GM23338 (cell line): ENCODE measurements around the gene PNPLA2. TPM values are rescaled to one million over a fixed set of nuclear protein-coding genes. Genes with fewer than 3 reads are reported as not detected.

ENCODE experiments used
- ATAC-seq: fragments of 200-7000 bp; cut with Tn5 transposase; 3 replicates; pipeline ENCODE4 v1.9.1; 2020
- DNase-seq: peaks from one replicate; pipeline ENCODE4 v3.0.0-alpha.2; 2015; ENCODE audit warnings: low spot score
- H2AFZ ChIP-seq: fragments of 200-600 bp; sonication (generic); 2 replicates; pipeline ENCODE4 v1.8.0; 2016; ENCODE audit warnings: antibody characterized with exemption, mild to moderate bottlenecking, moderate library complexity
- H3F3A ChIP-seq: fragments of 200-600 bp; sonication (generic); replicated peaks from 2 replicates; pipeline ENCODE4 v1.8.0; 2017; ENCODE audit warnings: antibody characterized with exemption, mixed run types, low read depth
- H3K27ac ChIP-seq: fragments of 200-600 bp; sonication (generic); 2 replicates; pipeline ENCODE4 v1.6.1; 2016; ENCODE audit warnings: low read depth
- H3K27me3 ChIP-seq: fragments of 200-600 bp; sonication (generic); 2 replicates; pipeline ENCODE4 v1.8.0; 2016; ENCODE audit warnings: mild to moderate bottlenecking, mixed run types, moderate library complexity; ENCODE audit not compliant: insufficient read depth
- H3K36me3 ChIP-seq: fragments of 200-600 bp; sonication (generic); 2 replicates; pipeline ENCODE4 v1.8.0; 2016; ENCODE audit warnings: mild to moderate bottlenecking; ENCODE audit not compliant: insufficient read depth
- H3K4me1 ChIP-seq: fragments of 200-600 bp; sonication (generic); 2 replicates; pipeline ENCODE4 v1.8.0; 2016; ENCODE audit warnings: mild to moderate bottlenecking, moderate library complexity; ENCODE audit not compliant: insufficient read depth
- H3K4me2 ChIP-seq: fragments of 200-600 bp; sonication (generic); 2 replicates; pipeline ENCODE4 v1.7.1; 2017; ENCODE audit warnings: mixed run types
- H3K4me3 ChIP-seq: fragments of 200-600 bp; sonication (generic); 2 replicates; pipeline ENCODE4 v1.6.1; 2016; ENCODE audit warnings: mixed run types
- H3K79me2 ChIP-seq: fragments of 200-600 bp; sonication (generic); replicated peaks from 2 replicates; pipeline ENCODE4 v1.8.0; 2017; ENCODE audit warnings: mild to moderate bottlenecking; ENCODE audit not compliant: insufficient read depth
- H3K9me2 ChIP-seq: fragments of 200-600 bp; sonication (generic); 2 replicates; pipeline ENCODE4 v1.8.0; 2017; ENCODE audit not compliant: insufficient read depth
- H4K20me1 ChIP-seq: fragments of 200-600 bp; sonication (generic); replicated peaks from 2 replicates; pipeline ENCODE4 v1.8.0; 2017; ENCODE audit warnings: mild to moderate bottlenecking; ENCODE audit not compliant: insufficient read depth
- H3K27ac Mint-ChIP-seq: 2 replicates; pipeline ENCODE4 v1.8.0; 2020; ENCODE audit warnings: inconsistent platforms, mild to moderate bottlenecking, moderate library complexity, mixed read lengths
- H3K27me3 Mint-ChIP-seq: 3 replicates; pipeline ENCODE4 v1.8.0; 2022; ENCODE audit warnings: low read depth, mild to moderate bottlenecking, moderate library complexity, mixed read lengths, inconsistent platforms; ENCODE audit not compliant: insufficient read depth, poor library complexity
- H3K36me3 Mint-ChIP-seq: 3 replicates; pipeline ENCODE4 v1.8.0; 2021; ENCODE audit warnings: low read depth, mild to moderate bottlenecking, inconsistent platforms, moderate library complexity, mixed read lengths
- H3K4me1 Mint-ChIP-seq: 3 replicates; pipeline ENCODE4 v1.8.0; 2020; ENCODE audit warnings: mild to moderate bottlenecking, inconsistent platforms, mixed read lengths
- H3K4me3 Mint-ChIP-seq: 3 replicates; pipeline ENCODE4 v1.8.0; 2021; ENCODE audit warnings: moderate library complexity, mild to moderate bottlenecking, inconsistent platforms, mixed read lengths
- H3K9me3 Mint-ChIP-seq: 3 replicates; pipeline ENCODE4 v1.8.0; 2020; ENCODE audit warnings: moderate library complexity, mild to moderate bottlenecking, inconsistent platforms, mixed read lengths
- CREB1 ChIP-seq: fragments of 250-450 bp; sonication (Bioruptor Pico); IDR thresholded peaks from 2 replicates; pipeline ENCODE4 v1.5.0; 2020; ENCODE audit warnings: low read depth, mild to moderate bottlenecking, moderate library complexity
- EZH2 ChIP-seq: fragments of 200-600 bp; sonication (generic); IDR thresholded peaks from one replicate; pipeline ENCODE4 v1.8.0; 2017; ENCODE audit warnings: antibody characterized with exemption, mild to moderate bottlenecking, low read depth; ENCODE audit not compliant: unreplicated experiment
- EZH2phosphoT487 ChIP-seq: fragments of 200-600 bp; sonication (generic); IDR thresholded peaks from one replicate; pipeline ENCODE4 v1.8.1; 2018; ENCODE audit warnings: antibody characterized with exemption; ENCODE audit not compliant: unreplicated experiment
- JUNB ChIP-seq: IDR thresholded peaks from one replicate; pipeline ENCODE4 v1.6.1; 2016; ENCODE audit warnings: antibody characterized with exemption; ENCODE audit not compliant: unreplicated experiment
- NANOG ChIP-seq: IDR thresholded peaks from 2 replicates; pipeline ENCODE4 v1.6.1; 2016; ENCODE audit warnings: antibody characterized with exemption, borderline replicate concordance
- POLR2AphosphoS5 ChIP-seq: IDR thresholded peaks from 2 replicates; pipeline ENCODE4 v1.6.1; 2016; ENCODE audit warnings: antibody characterized with exemption, low read depth
- STAT1 ChIP-seq: IDR thresholded peaks from one replicate; pipeline ENCODE4 v1.6.1; 2016; ENCODE audit warnings: antibody characterized with exemption; ENCODE audit not compliant: unreplicated experiment
- ZNF114 ChIP-seq: fragments of 250-450 bp; sonication (Bioruptor Pico); IDR thresholded peaks from 2 replicates; pipeline ENCODE4 v1.5.0; 2020; ENCODE audit warnings: mild to moderate bottlenecking, moderate library complexity
- ZNF331 ChIP-seq: fragments of 250-450 bp; sonication (Bioruptor Pico); IDR thresholded peaks from 2 replicates; pipeline ENCODE4 v1.5.0; 2020; ENCODE audit warnings: low read depth, mild to moderate bottlenecking, moderate library complexity
- polyA plus RNA-seq: library from polyadenylated mRNA; unstranded; fragments of >200 nt; fragmentation: Nextera tagmentation; extraction: Ambion mirVana; gene quantifications from 2 replicates; pipeline ENCODE4 v1.2.1, GENCODE V29; 2016
- total RNA-seq: library from RNA; depleted of rRNA; stranded (reverse); fragments of >200 nt; shearing (Covaris generic); gene quantifications from 2 replicates; pipeline ENCODE4 v1.2.3, GENCODE V29; 2014
- TF ChIP-seq, protein P1 (sequence below): IDR thresholded peaks from 2 replicates; pipeline ENCODE4 v1.6.1; 2016; ENCODE audit warnings: antibody characterized with exemption
- TF ChIP-seq, protein P2 (sequence below): IDR thresholded peaks from one replicate; pipeline ENCODE4 v1.6.1; 2018; ENCODE audit warnings: antibody characterized with exemption; ENCODE audit not compliant: unreplicated experiment
- TF ChIP-seq, protein P3 (sequence below), 2 experiments: fragments of 200-600 bp in 1 of 2; sonication (generic) in 1 of 2; conservative IDR thresholded peaks; 2 replicates each; pipeline versions ENCODE4 v1.5.1 to v1.6.1; 2016 to 2017; ENCODE audit warnings: antibody characterized with exemption in 2 of 2, low read depth in 2 of 2, mild to moderate bottlenecking in 2 of 2, moderate library complexity in 1 of 2

Gene PNPLA2
- total and polyA plus RNA-seq, 2 experiments from 2014 or later: 31.1 to 45.6 TPM

DNA sequence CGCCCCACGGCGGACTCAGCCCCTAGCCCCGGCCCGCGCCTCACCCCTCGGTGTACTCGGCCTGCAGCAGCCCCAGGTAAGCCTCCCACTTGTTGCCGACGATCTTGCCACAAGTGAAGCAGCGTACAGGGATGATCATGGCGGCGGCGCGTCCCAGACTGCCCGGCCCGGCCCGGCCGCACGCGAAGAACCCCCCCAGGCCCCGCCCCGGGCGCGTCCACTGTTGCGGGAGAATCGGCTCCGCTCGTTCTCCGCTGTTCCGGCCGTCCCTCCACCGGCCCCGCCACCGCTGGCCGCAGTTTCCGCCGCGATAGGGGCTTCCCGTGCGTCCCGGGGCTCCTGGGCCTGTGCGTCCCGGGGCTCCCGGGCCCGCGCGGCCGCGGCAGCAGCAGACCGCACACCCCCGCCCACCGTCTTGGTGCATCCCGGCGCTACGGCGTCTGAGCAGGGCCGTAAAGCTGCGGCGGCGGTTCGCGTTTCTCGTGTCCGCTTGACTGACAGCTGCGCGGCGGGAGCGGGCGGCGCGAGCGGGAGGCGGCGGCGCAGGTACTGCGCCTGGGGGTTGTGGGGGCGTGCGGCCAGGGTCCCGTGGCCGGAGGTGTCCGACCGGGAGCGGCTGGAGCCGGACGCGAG lies 23.8 kb downstream of the PNPLA2 start, which contains the start of the genes POLR2L and TSPAN4:
Gene POLR2L (minus strand): TSS at position 160 of the 633 bp plus-strand sequence. CDS start 21 bp downstream, at position 139.
Gene TSPAN4 (plus strand): TSS at position 483 of the 633 bp plus-strand sequence. CDS start 7,453 bp downstream, outside the sequence.
- Histone ChIP-seq H3K4me2 (peak within 1 kb of the TSS; percentile 91), H3K9me2 (no peaks in the 10 kb centered on the region), H3K27me3 (no peaks in the 10 kb centered on the region), H3K79me2 (peaks cover 19% of the 10 kb centered on the region), H3K27ac (peak within 1 kb of the TSS; percentile 99), H2AFZ (peak within 1 kb of the TSS; percentile 88), H3K36me3 (peaks cover 6% of the 10 kb centered on the region; the same call in 1 of the 2 replicates), H3K4me1 (peaks cover 25% of the 10 kb centered on the region), H4K20me1 (peaks cover 27% of the 10 kb centered on the region), H3F3A (peaks cover 20% of the 10 kb centered on the region; the same call in 1 of the 2 replicates), H3K4me3 (peak within 1 kb of the TSS; percentile 98)
- Mint-ChIP-seq H3K9me3 (no peaks in the 10 kb centered on the region), H3K27ac (peak within 1 kb of the TSS; percentile 88; the same call in 1 of the 2 replicates), H3K36me3 (peaks cover 36% of the 10 kb centered on the region), H3K27me3 (peaks cover 31% of the 10 kb centered on the region), H3K4me1 (peaks cover 29% of the 10 kb centered on the region), H3K4me3 (peak within 1 kb of the TSS; percentile 88)
- TF ChIP-seq POLR2AphosphoS5 (peak; percentile 98), JUNB (no peak), CREB1 (CRISPR knock-in tag) (0 out of 2 replicates have a peak, but pooled peaks have one; percentile 26), ZNF114 (CRISPR knock-in tag) (no peak), EZH2 (no peak)
- TF ChIP-seq, protein P1, sequence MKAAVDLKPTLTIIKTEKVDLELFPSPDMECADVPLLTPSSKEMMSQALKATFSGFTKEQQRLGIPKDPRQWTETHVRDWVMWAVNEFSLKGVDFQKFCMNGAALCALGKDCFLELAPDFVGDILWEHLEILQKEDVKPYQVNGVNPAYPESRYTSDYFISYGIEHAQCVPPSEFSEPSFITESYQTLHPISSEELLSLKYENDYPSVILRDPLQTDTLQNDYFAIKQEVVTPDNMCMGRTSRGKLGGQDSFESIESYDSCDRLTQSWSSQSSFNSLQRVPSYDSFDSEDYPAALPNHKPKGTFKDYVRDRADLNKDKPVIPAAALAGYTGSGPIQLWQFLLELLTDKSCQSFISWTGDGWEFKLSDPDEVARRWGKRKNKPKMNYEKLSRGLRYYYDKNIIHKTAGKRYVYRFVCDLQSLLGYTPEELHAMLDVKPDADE: 0 out of 2 replicates have a peak, but pooled peaks have one; percentile 12
- peak; percentile 10 for ATAC-seq
- DNase-seq: peak; percentile 96

DNA sequence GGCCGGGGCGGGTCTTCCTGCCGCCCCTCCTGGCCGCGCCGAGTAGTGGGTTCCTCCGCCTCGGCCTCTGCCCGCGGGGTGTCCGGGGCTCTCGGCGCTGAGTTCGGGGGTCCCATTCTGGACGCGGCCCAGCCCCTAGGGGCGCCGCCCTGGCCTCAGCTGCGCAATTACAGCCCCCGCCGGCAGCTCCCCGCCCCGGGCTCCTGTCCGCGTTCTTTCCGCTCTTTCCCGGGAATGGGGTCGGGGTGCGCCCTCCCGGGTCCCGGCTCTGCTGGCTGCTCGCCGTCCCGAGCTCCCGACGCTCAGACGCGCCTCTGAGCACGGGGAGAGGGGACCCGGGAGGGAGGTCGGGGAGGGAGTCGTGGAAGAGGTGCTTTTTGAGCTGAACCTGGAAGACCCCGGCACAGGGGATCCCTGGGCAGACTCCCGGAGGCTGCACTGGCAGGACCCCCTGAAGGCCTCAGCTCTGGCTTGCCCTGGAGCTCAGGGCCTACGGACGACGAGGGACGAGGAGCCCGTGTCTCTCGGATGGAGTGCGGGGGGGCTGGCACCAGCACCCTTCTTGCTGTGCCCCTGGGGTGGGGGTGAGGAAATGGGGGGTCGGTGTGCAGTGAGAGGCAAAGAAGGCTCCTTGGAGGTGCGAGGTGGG lies 24.5 kb downstream of the PNPLA2 start:
- Mint-ChIP-seq H3K4me1 (peaks cover 29% of the 10 kb centered on the region), H3K36me3 (peaks cover 31% of the 10 kb centered on the region), H3K27me3 (peaks cover 31% of the 10 kb centered on the region), H3K9me3 (no peaks in the 10 kb centered on the region), H3K4me3 (peak overlapping the region; percentile 88), H3K27ac (peak overlapping the region; percentile 65; the same call in 1 of the 2 replicates)
- Histone ChIP-seq H2AFZ (no peak overlapping the region), H3K27ac (peak overlapping the region; percentile 99; the same call in 1 of the 2 replicates), H3K9me2 (no peaks in the 10 kb centered on the region), H3K27me3 (no peaks in the 10 kb centered on the region), H3F3A (peaks cover 20% of the 10 kb centered on the region; the same call in 1 of the 2 replicates), H3K4me2 (peak overlapping the region; percentile 91), H3K4me3 (peak overlapping the region; percentile 98), H3K36me3 (peaks cover 6% of the 10 kb centered on the region; the same call in 1 of the 2 replicates), H4K20me1 (peaks cover 27% of the 10 kb centered on the region), H3K79me2 (peaks cover 19% of the 10 kb centered on the region), H3K4me1 (peaks cover 25% of the 10 kb centered on the region)
- ATAC-seq: peak; percentile 1
- DNase-seq: no peak
- TF ChIP-seq JUNB (no peak), ZNF114 (CRISPR knock-in tag) (no peak), POLR2AphosphoS5 (no peak), EZH2 (no peak), STAT1 (no peak), ZNF331 (no peak), CREB1 (CRISPR knock-in tag) (no peak), EZH2phosphoT487 (no peak), NANOG (no peak)
- TF ChIP-seq, protein P2, sequence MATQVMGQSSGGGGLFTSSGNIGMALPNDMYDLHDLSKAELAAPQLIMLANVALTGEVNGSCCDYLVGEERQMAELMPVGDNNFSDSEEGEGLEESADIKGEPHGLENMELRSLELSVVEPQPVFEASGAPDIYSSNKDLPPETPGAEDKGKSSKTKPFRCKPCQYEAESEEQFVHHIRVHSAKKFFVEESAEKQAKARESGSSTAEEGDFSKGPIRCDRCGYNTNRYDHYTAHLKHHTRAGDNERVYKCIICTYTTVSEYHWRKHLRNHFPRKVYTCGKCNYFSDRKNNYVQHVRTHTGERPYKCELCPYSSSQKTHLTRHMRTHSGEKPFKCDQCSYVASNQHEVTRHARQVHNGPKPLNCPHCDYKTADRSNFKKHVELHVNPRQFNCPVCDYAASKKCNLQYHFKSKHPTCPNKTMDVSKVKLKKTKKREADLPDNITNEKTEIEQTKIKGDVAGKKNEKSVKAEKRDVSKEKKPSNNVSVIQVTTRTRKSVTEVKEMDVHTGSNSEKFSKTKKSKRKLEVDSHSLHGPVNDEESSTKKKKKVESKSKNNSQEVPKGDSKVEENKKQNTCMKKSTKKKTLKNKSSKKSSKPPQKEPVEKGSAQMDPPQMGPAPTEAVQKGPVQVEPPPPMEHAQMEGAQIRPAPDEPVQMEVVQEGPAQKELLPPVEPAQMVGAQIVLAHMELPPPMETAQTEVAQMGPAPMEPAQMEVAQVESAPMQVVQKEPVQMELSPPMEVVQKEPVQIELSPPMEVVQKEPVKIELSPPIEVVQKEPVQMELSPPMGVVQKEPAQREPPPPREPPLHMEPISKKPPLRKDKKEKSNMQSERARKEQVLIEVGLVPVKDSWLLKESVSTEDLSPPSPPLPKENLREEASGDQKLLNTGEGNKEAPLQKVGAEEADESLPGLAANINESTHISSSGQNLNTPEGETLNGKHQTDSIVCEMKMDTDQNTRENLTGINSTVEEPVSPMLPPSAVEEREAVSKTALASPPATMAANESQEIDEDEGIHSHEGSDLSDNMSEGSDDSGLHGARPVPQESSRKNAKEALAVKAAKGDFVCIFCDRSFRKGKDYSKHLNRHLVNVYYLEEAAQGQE: no peak
- TF ChIP-seq, protein P3, sequence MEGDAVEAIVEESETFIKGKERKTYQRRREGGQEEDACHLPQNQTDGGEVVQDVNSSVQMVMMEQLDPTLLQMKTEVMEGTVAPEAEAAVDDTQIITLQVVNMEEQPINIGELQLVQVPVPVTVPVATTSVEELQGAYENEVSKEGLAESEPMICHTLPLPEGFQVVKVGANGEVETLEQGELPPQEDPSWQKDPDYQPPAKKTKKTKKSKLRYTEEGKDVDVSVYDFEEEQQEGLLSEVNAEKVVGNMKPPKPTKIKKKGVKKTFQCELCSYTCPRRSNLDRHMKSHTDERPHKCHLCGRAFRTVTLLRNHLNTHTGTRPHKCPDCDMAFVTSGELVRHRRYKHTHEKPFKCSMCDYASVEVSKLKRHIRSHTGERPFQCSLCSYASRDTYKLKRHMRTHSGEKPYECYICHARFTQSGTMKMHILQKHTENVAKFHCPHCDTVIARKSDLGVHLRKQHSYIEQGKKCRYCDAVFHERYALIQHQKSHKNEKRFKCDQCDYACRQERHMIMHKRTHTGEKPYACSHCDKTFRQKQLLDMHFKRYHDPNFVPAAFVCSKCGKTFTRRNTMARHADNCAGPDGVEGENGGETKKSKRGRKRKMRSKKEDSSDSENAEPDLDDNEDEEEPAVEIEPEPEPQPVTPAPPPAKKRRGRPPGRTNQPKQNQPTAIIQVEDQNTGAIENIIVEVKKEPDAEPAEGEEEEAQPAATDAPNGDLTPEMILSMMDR (conservative IDR thresholded peaks at IDR 0.05; ENCODE audit: low read depth in 2 of 2): no peak
